Subcutaneous abdominal adipose tissue (tissue), 5 donors: Measurements from ENCODE around the gene LGR4.

Experiments
- H3K27ac ChIP-seq: one replicate; pipeline ENCODE4 v1.7.0; 2013; ENCODE audit warnings: low read depth, mild to moderate bottlenecking, inconsistent platforms, low read length, moderate library complexity
- H3K27me3 ChIP-seq, 5 donors: one replicate each; pipeline ENCODE4 v1.7.0; 2013; ENCODE audit warnings: low read length in 5 of 5, inconsistent platforms in 1 of 5; ENCODE audit not compliant: control insufficient read depth in 5 of 5, insufficient read depth in 4 of 5
- H3K36me3 ChIP-seq, 5 donors: one replicate each; pipeline ENCODE4 v1.7.0; 2013; ENCODE audit warnings: low read length in 5 of 5; ENCODE audit not compliant: control insufficient read depth in 5 of 5, insufficient read depth in 5 of 5
- H3K4me1 ChIP-seq, 5 donors: one replicate each; pipeline ENCODE4 v1.7.0; 2013; ENCODE audit warnings: low read length in 5 of 5, mild to moderate bottlenecking in 3 of 5, moderate library complexity in 1 of 5; ENCODE audit not compliant: control insufficient read depth in 5 of 5, insufficient read depth in 5 of 5
- H3K4me3 ChIP-seq, 5 donors: one replicate each; pipeline ENCODE4 v1.7.0; 2013; ENCODE audit warnings: low read length in 5 of 5, low read depth in 1 of 5
- H3K9ac ChIP-seq, 5 donors: one replicate each; pipeline ENCODE4 v1.7.0; 2013; ENCODE audit warnings: low read length in 5 of 5, mild to moderate bottlenecking in 4 of 5, moderate library complexity in 3 of 5
- H3K9me3 ChIP-seq, 5 donors: one replicate each; pipeline ENCODE4 v1.7.0; 2013; ENCODE audit warnings: low read length in 5 of 5; ENCODE audit not compliant: control insufficient read depth in 5 of 5
- donor health status: healthy.
- donor health status: healthy.
- donor health status: healthy.
- donor health status: healthy.
- donor health status: healthy.

The LGR4 gene

GRCh38 chr11:27420722-27421572, 51.6 kb downstream of the LGR4 start:
- Histone ChIP-seq H3K27ac (peak overlapping the region; percentile 92), H3K9me3 (no peaks in the 10 kb centered on the region), H3K4me1 (peaks cover 0 to 36% (median 16%) of the 10 kb centered on the region in 5 donors), H3K36me3 (no peaks in the 10 kb centered on the region), H3K27me3 (no peaks in the 10 kb centered on the region), H3K9ac (peak overlapping the region in 1 of 5 donors; percentile 76), H3K4me3 (no peak overlapping the region)

GRCh38 chr11:27420217-27420616, 52.4 kb downstream of the LGR4 start:
- Histone ChIP-seq H3K36me3 (no peaks in the 10 kb centered on the region), H3K9me3 (no peaks in the 10 kb centered on the region), H3K27me3 (no peaks in the 10 kb centered on the region), H3K9ac (no peak overlapping the region), H3K4me3 (no peak overlapping the region), H3K4me1 (peaks cover 0 to 36% (median 16%) of the 10 kb centered on the region in 5 donors), H3K27ac (no peak overlapping the region)

- Histone ChIP-seq H3K27ac (no peak overlapping the region), H3K4me1 (peaks cover 0 to 36% (median 10%) of the 10 kb centered on the region in 5 donors), H3K9ac (no peak overlapping the region), H3K4me3 (no peak overlapping the region), H3K9me3 (no peaks in the 10 kb centered on the region), H3K36me3 (no peaks in the 10 kb centered on the region), H3K27me3 (no peaks in the 10 kb centered on the region)
Observed at GRCh38 chr11:27418356-27418755, 54.2 kb downstream of the LGR4 start.

- no peaks in the 10 kb centered on the region for H3K27me3 ChIP-seq
- H3K9me3 ChIP-seq, result no peaks in the 10 kb centered on the region
- no peaks in the 10 kb centered on the region for H3K36me3 ChIP-seq
- H3K4me1 ChIP-seq, result peaks cover 0 to 23% (median under 1%) of the 10 kb centered on the region in 5 donors
- no peak overlapping the region for H3K27ac ChIP-seq
- no peak overlapping the region for H3K9ac ChIP-seq
- H3K4me3 ChIP-seq, result no peak overlapping the region
Observed at GRCh38 chr11:27416568-27417176, 55.9 kb downstream of the LGR4 start.

GRCh38 chr11:27414644-27415043, 57.9 kb downstream of the LGR4 start:
- Histone ChIP-seq H3K9me3 (no peaks in the 10 kb centered on the region), H3K4me1 (peaks cover 0 to 17% (median 4%) of the 10 kb centered on the region in 5 donors), H3K27me3 (no peaks in the 10 kb centered on the region), H3K4me3 (no peak overlapping the region), H3K36me3 (peaks cover 0 to 2% (median 0%) of the 10 kb centered on the region in 5 donors), H3K9ac (no peak overlapping the region), H3K27ac (peak overlapping the region; percentile 48)

- no peak overlapping the region for H3K9ac ChIP-seq
- H3K36me3 ChIP-seq, result peaks cover 0 to 2% (median 0%) of the 10 kb centered on the region in 5 donors
- H3K9me3 ChIP-seq, result no peaks in the 10 kb centered on the region
- no peaks in the 10 kb centered on the region for H3K27me3 ChIP-seq
- no peak overlapping the region for H3K27ac ChIP-seq
- peaks cover 0 to 32% (median 11%) of the 10 kb centered on the region in 5 donors for H3K4me1 ChIP-seq
- H3K4me3 ChIP-seq, result no peak overlapping the region
Observed at GRCh38 chr11:27413218-27413617, 59.4 kb downstream of the LGR4 start.

GRCh38 chr11:27412192-27412691, 60.3 kb downstream of the LGR4 start:
- Histone ChIP-seq H3K27ac (no peak overlapping the region), H3K4me3 (no peak overlapping the region), H3K4me1 (peaks cover 0 to 34% (median 12%) of the 10 kb centered on the region in 5 donors)

GRCh38 chr11:27411328-27411727, 61.3 kb downstream of the LGR4 start:
- H3K4me1 ChIP-seq, result peaks cover 0 to 34% (median 12%) of the 10 kb centered on the region in 5 donors
- H3K4me3 ChIP-seq, result no peak overlapping the region
- no peaks in the 10 kb centered on the region for H3K27me3 ChIP-seq
- H3K9ac ChIP-seq, result no peak overlapping the region
- H3K9me3 ChIP-seq, result no peaks in the 10 kb centered on the region
- H3K36me3 ChIP-seq, result peaks cover 0 to 2% (median 0%) of the 10 kb centered on the region in 5 donors
- H3K27ac ChIP-seq, result no peak overlapping the region

More at GRCh38 chr11:27412192-27412691, 60.3 kb downstream of the LGR4 start:
- no peaks in the 10 kb centered on the region for H3K9me3 ChIP-seq
- peaks cover 0 to 2% (median 0%) of the 10 kb centered on the region in 5 donors for H3K36me3 ChIP-seq
- H3K27me3 ChIP-seq, result no peaks in the 10 kb centered on the region
- H3K9ac ChIP-seq, result no peak overlapping the region

GRCh38 chr11:27410272-27410671, 62.3 kb downstream of the LGR4 start:
- Histone ChIP-seq H3K4me1 (peaks cover 0 to 36% (median 13%) of the 10 kb centered on the region in 5 donors), H3K9ac (no peak overlapping the region), H3K36me3 (peaks cover 0 to 2% (median 0%) of the 10 kb centered on the region in 5 donors)

GRCh38 chr11:27409742-27410141, 62.8 kb downstream of the LGR4 start:
- Histone ChIP-seq H3K9ac (no peak overlapping the region), H3K27ac (no peak overlapping the region), H3K4me1 (peaks cover 0 to 41% (median 17%) of the 10 kb centered on the region in 5 donors), H3K36me3 (peaks cover 0 to 2% (median 0%) of the 10 kb centered on the region in 5 donors), H3K4me3 (no peak overlapping the region), H3K9me3 (no peaks in the 10 kb centered on the region), H3K27me3 (no peaks in the 10 kb centered on the region)

More at GRCh38 chr11:27410272-27410671, 62.3 kb downstream of the LGR4 start:
- H3K27ac ChIP-seq, result no peak overlapping the region
- no peaks in the 10 kb centered on the region for H3K27me3 ChIP-seq
- no peak overlapping the region for H3K4me3 ChIP-seq
- H3K9me3 ChIP-seq, result no peaks in the 10 kb centered on the region
